Thyroid gland (tissue), 4 donors: ENCODE data around the gene VSNL1. TPM values are rescaled to one million over a fixed set of nuclear protein-coding genes. Genes with fewer than 3 reads are reported as not detected.

Source experiments
- DNase-seq, 2 donors: peaks; one replicate each; pipeline ENCODE4 v3.0.0-alpha.2; 2019
- H3K27ac ChIP-seq, 3 donors: fragments of 200-600 bp; sonication (generic); 1 replicate in 2 of 3; 2 replicates in 1 of 3; pipeline ENCODE4 v1.5.1; 2016 to 2019; ENCODE audit warnings: mild to moderate bottlenecking in 1 of 3, moderate library complexity in 1 of 3
- H3K27me3 ChIP-seq: fragments of 200-600 bp; sonication (generic); one replicate; pipeline ENCODE4 v1.5.1; 2019
- H3K36me3 ChIP-seq, 2 donors: fragments of 200-600 bp; sonication (generic); one replicate each; pipeline ENCODE4 v1.5.1; 2016 to 2019
- H3K4me1 ChIP-seq, 2 donors: fragments of 200-600 bp; sonication (generic); one replicate each; pipeline ENCODE4 v1.5.1; 2017 to 2019
- H3K4me3 ChIP-seq, 3 donors: fragments of 200-600 bp; sonication (generic); replicated peaks in 1 of 3; 1 replicate in 2 of 3; 2 replicates in 1 of 3; pipeline ENCODE4 v1.5.1; 2016; ENCODE audit warnings: mild to moderate bottlenecking in 1 of 3
- H3K9me3 ChIP-seq: fragments of 200-600 bp; sonication (generic); one replicate; pipeline ENCODE4 v1.5.1; 2017
- CTCF ChIP-seq, 6 experiments: fragments of 200-600 bp in 3 of 6; fragments of 450-650 bp in 3 of 6; sonication (generic) in 3 of 6; IDR thresholded peaks; one replicate each; pipeline ENCODE4 v1.5.1; 2016 to 2019; ENCODE audit warnings: antibody characterized with exemption in 6 of 6, mild to moderate bottlenecking in 2 of 6, inconsistent platforms in 1 of 6, moderate library complexity in 1 of 6
- POLR2A ChIP-seq, 2 donors: fragments of 450-650 bp; IDR thresholded peaks; one replicate each; pipeline ENCODE4 v1.6.1; 2017; ENCODE audit warnings: antibody characterized with exemption in 2 of 2, mild to moderate bottlenecking in 2 of 2, moderate library complexity in 1 of 2
- WGBS, 2 donors: methylation state at CpG; one replicate each; pipeline ENCODE4 v1.1.5; 2017; 5-methylcytosine and 5-hydroxymethylcytosine counted together
- intact Hi-C: fragments of 100-400 bp; cut with DNase I; formaldehyde crosslinking; loops from one replicate; pipeline ENCODE4 v1.15.1; 2023
- total RNA-seq, 4 donors: library from RNA; depleted of rRNA; stranded (reverse); fragments of >200 nt; gene quantifications; one replicate each; pipeline ENCODE4 v1.2.3, GENCODE V29; 2016

Gene VSNL1
- total RNA-seq, 4 donors from 2014 or later = 0.33 to 0.45 TPM; not detected in 2

GRCh38 chr2:17574406-17575073 is 34.0 kb downstream of the VSNL1 start:
- H3K36me3 ChIP-seq = no peaks in the 10 kb centered on the region
- TF ChIP-seq POLR2A (IDR thresholded peaks at IDR 0.05) (no peak), CTCF (IDR thresholded peaks at IDR 0.05) (no peak)
- H3K4me1 ChIP-seq = no peaks in the 10 kb centered on the region
- DNase-seq = peak in 1 of 2 donors; percentile 3
- no peak overlapping the region for H3K27ac ChIP-seq
- H3K9me3 ChIP-seq = no peaks in the 10 kb centered on the region
- H3K27me3 ChIP-seq = no peaks in the 10 kb centered on the region
- intact Hi-C loops = no loop called here
- 78 to 84% methylated on average over 3 of the region's 3 CpGs for WGBS, 2 donors
- H3K4me3 ChIP-seq = no peak overlapping the region

- intact Hi-C loops = no loop called here
- TF ChIP-seq CTCF (IDR thresholded peaks at IDR 0.05) = no peak
- TF ChIP-seq POLR2A (IDR thresholded peaks at IDR 0.05) = no peak
- H3K27ac ChIP-seq = no peak overlapping the region
- 90 to 94% methylated on average over 1 of the region's 1 CpG for whole genome bisulfite sequencing, 2 donors
- H3K36me3 ChIP-seq = no peaks in the 10 kb centered on the region
- H3K9me3 ChIP-seq = no peaks in the 10 kb centered on the region
- H3K27me3 ChIP-seq = no peaks in the 10 kb centered on the region
- no peak for DNase-seq
- no peaks in the 10 kb centered on the region for H3K4me1 ChIP-seq
- H3K4me3 ChIP-seq = no peak overlapping the region
These were observed 36.3 kb downstream of the VSNL1 start for GRCh38 chr2:17576802-17577201.

DNA sequence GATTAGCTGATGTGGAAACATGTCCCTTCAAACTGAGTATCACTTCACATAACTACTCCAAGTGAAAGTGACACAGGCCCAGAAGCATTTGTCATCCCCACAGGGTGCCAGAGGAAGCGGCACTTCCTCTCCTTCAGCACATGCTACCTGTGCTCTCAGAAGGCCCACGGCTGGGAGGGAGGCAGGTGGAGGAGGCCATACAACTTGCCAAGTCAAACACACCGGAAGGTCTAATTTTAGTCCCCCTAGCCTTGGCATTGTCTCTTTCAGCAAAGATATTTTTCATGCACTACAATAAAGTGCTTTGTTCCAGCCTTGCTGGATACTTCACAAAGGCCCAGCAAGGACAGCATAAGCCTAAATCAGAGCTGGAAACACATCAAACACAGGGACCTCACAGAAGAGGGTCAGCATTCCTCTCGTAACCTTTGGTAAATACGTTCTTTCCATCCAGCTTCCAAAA is 38.0 kb downstream of the VSNL1 start:
- intact Hi-C loops = no loop called here
- no peak for TF ChIP-seq CTCF (IDR thresholded peaks at IDR 0.05)
- no peak for TF ChIP-seq POLR2A (IDR thresholded peaks at IDR 0.05)
- 82 to 86% methylated on average over 4 to 5 of the region's 5 CpGs for WGBS, 2 donors
- no peaks in the 10 kb centered on the region for H3K27me3 ChIP-seq
- H3K27ac ChIP-seq = no peak overlapping the region
- no peak overlapping the region for H3K4me3 ChIP-seq
- no peaks in the 10 kb centered on the region for H3K4me1 ChIP-seq
- H3K9me3 ChIP-seq = no peaks in the 10 kb centered on the region
- no peaks in the 10 kb centered on the region for H3K36me3 ChIP-seq
- no peak for DNase-seq

DNA sequence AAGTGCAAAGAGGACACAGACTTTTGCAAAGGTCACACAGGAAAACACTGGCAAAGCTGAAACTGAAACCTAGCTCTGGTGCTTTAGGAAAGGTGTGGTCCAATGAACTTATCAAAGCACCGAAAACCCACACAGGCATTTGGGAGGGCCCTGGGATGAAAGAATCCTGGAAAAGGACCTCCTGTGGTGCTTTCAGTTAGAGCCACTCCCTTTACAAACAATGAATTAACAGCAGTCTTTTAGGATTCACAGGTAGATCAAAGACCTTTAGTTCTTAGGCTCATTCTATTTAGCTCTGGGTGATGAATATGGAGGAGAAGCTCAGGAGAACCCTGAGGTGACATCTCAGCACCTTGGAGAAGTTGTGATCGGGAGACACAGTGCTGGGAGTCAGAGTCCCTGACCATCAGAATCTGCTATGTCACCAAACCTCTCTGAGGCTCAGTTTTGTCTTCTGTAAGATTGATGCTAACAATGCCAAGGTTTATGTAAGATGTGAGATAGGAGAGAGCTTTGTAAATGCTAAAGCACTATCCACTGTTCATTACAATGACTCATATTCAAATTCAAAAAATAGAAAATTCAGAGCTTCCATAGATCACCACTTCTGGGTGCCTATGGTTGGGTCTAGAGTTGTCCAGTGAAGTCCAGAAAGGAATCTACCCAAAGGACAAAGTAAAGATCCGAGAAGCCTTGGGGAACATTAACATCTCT is 39.3 kb downstream of the VSNL1 start:
- Histone ChIP-seq H3K27me3 (no peaks in the 10 kb centered on the region), H3K27ac (no peak overlapping the region), H3K4me3 (no peak overlapping the region), H3K9me3 (no peaks in the 10 kb centered on the region), H3K36me3 (no peaks in the 10 kb centered on the region), H3K4me1 (no peaks in the 10 kb centered on the region)
- 79 to 90% methylated on average over 3 of the region's 3 CpGs for WGBS, 2 donors
- no peak for TF ChIP-seq POLR2A (IDR thresholded peaks at IDR 0.05)
- DNase-seq = no peak
- intact Hi-C loops = no loop called here

DNA sequence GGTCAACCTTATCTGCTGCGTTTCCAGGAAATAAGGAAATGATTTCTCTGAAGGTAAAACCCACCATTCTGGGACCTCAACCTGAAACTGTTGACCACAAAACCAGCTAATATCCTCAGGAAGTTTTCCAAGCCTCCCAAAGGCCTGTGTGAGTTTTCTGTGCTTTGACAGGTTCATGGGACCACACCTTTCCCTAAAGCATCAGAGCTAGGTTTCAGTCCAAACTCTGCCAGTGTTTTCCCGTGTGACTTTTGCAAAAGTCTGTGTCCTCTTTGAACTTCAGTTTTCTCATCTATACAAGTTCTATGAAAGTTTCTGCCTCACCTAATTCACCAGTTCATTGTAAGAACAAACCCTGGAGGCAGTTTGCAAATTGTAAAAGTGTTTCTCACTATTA is 39.8 kb downstream of the VSNL1 start:
- WGBS, 2 donors = 85 to 92% methylated on average over 2 of the region's 2 CpGs
- H3K27ac ChIP-seq = no peak overlapping the region
- no peaks in the 10 kb centered on the region for H3K27me3 ChIP-seq
- TF ChIP-seq CTCF (IDR thresholded peaks at IDR 0.05) (no peak), POLR2A (IDR thresholded peaks at IDR 0.05) (no peak)
- no peak for DNase-seq
- H3K4me1 ChIP-seq = no peaks in the 10 kb centered on the region
- no peaks in the 10 kb centered on the region for H3K9me3 ChIP-seq
- no peak overlapping the region for H3K4me3 ChIP-seq
- intact Hi-C loops = no loop called here
- no peaks in the 10 kb centered on the region for H3K36me3 ChIP-seq
